ENCODE data around the gene PRICKLE3.
A peak's percentile ranks its signal among the peaks of the same experiment; 100 is the strongest.
"Not testable (repeated sequence)": the region's sequence is repeated elsewhere in the genome, so short reads cannot be mapped to it uniquely, and the experiment has no call there.

The PRICKLE3 gene

GRCh38 chrX:49178537-49178936 lies 7.6 kb downstream of the PRICKLE3 start:
- no peak for DNase-seq

GRCh38 chrX:49177873-49178480 lies 8.2 kb downstream of the PRICKLE3 start:
- DNase-seq = no peak

- DNase-seq = no peak
Measured at GRCh38 chrX:49177338-49177833, 8.8 kb downstream of the PRICKLE3 start.

- DNase-seq = no peak
Measured at GRCh38 chrX:49176421-49177326, 9.5 kb downstream of the PRICKLE3 start.

- DNase-seq = no peak
Measured at GRCh38 chrX:49175435-49176274, 10.5 kb downstream of the PRICKLE3 start.

GRCh38 chrX:49174723-49175122 lies 11.4 kb downstream of the PRICKLE3 start:
- no peak for DNase-seq

GRCh38 chrX:49173544-49173943 lies 12.6 kb downstream of the PRICKLE3 start:
- not testable (repeated sequence) for DNase-seq

GRCh38 chrX:49172280-49172780 lies 13.8 kb downstream of the PRICKLE3 start:
- peak; percentile 62 for DNase-seq

GRCh38 chrX:49171752-49172279 lies 14.4 kb downstream of the PRICKLE3 start, which contains the start of gene PLP2:
Gene PLP2 (plus strand): TSS chrX:49171898. CDS start chrX:49172001, 103 bp downstream.
- DNase-seq = no peak

GRCh38 chrX:49167740-49168108 lies 18.4 kb downstream of the PRICKLE3 start:
- DNase-seq = no peak

- DNase-seq = peak; percentile 37
Measured at GRCh38 chrX:49166914-49167739, 19.0 kb downstream of the PRICKLE3 start.

- DNase-seq = peak; percentile 94
Measured at GRCh38 chrX:49165901-49166881, 20.0 kb downstream of the PRICKLE3 start.

GRCh38 chrX:49164589-49165360 lies 21.4 kb downstream of the PRICKLE3 start:
- DNase-seq = no peak

- peak; percentile 79 for DNase-seq
Measured at GRCh38 chrX:49163555-49164419, 22.4 kb downstream of the PRICKLE3 start.

GRCh38 chrX:49162620-49163019 lies 23.6 kb downstream of the PRICKLE3 start, which contains the start of gene MAGIX:
Gene MAGIX (plus strand): TSS chrX:49162758. CDS start chrX:49162890, 132 bp downstream.
- no peak for DNase-seq

GRCh38 chrX:49161632-49162031 lies 24.5 kb downstream of the PRICKLE3 start:
- no peak for DNase-seq

- DNase-seq = no peak
Measured at GRCh38 chrX:49160908-49161307, 25.3 kb downstream of the PRICKLE3 start.

GRCh38 chrX:49157194-49157593 lies 29.0 kb downstream of the PRICKLE3 start:
- DNase-seq = no peak

Data from NCI-H1092 (cell line).